Measurements from ENCODE around the gene PPP2R1B. TPM values are rescaled to one million over a fixed set of nuclear protein-coding genes. Genes with fewer than 3 reads are reported as not detected.

Gene PPP2R1B
- polyA plus RNA-seq, 1 experiment: 20.7 TPM

GRCh38 chr11:111811445-111811844 is 45.3 kb upstream of the PPP2R1B start:
- no peak for DNase-seq (ENCODE audit: low read depth)
- TF ChIP-seq CTCF (IDR thresholded peaks at IDR 0.05; ENCODE audit: insufficient read depth, low read depth, low read length): no peak
- Histone ChIP-seq H3K4me3 (ENCODE audit: low read depth, low read length) (no peak overlapping the region), H3K36me3 (ENCODE audit: control insufficient read depth, insufficient read depth, low read length) (peaks cover 4% of the 10 kb centered on the region), H3K27me3 (ENCODE audit: control insufficient read depth, insufficient read depth, low read length) (no peaks in the 10 kb centered on the region)
- ChIA-PET CTCF (no interaction called here), POLR2A (no interaction called here)

GRCh38 chr11:111808834-111809233 is 42.6 kb upstream of the PPP2R1B start:
- Histone ChIP-seq H3K4me3 (ENCODE audit: low read depth, low read length) (no peak overlapping the region), H3K36me3 (ENCODE audit: control insufficient read depth, insufficient read depth, low read length) (peaks cover 6% of the 10 kb centered on the region), H3K27me3 (ENCODE audit: control insufficient read depth, insufficient read depth, low read length) (no peaks in the 10 kb centered on the region)
- DNase-seq (ENCODE audit: low read depth): no peak
- no peak for TF ChIP-seq CTCF (IDR thresholded peaks at IDR 0.05; ENCODE audit: insufficient read depth, low read depth, low read length)
- ChIA-PET POLR2A (no interaction called here), CTCF (interaction anchor here (0.8 to 1.4 kb wide), 2 partner anchors 17 to 27 kb away, joined by 3 read pairs; no protein-coding TSS in a partner anchor)

- peaks cover 6% of the 10 kb centered on the region for H3K36me3 ChIP-seq (ENCODE audit: control insufficient read depth, insufficient read depth, low read length)
- DNase-seq (ENCODE audit: low read depth): no peak
- no peak for TF ChIP-seq CTCF (IDR thresholded peaks at IDR 0.05; ENCODE audit: insufficient read depth, low read depth, low read length)
- H3K4me3 ChIP-seq (ENCODE audit: low read depth, low read length): no peak overlapping the region
- POLR2A ChIA-PET: no interaction called here
- H3K27me3 ChIP-seq (ENCODE audit: control insufficient read depth, insufficient read depth, low read length): no peaks in the 10 kb centered on the region
- CTCF ChIA-PET: interaction anchor here (0.8 to 2.2 kb wide), 2 partner anchors 11 to 28 kb away, joined by 3 to 9 read pairs; no protein-coding TSS in a partner anchor
Measured at GRCh38 chr11:111808063-111808588, 41.9 kb upstream of the PPP2R1B start.

GRCh38 chr11:111807076-111807475 is 40.9 kb upstream of the PPP2R1B start:
- Histone ChIP-seq H3K27me3 (ENCODE audit: control insufficient read depth, insufficient read depth, low read length) (no peaks in the 10 kb centered on the region), H3K4me3 (ENCODE audit: low read depth, low read length) (no peak overlapping the region), H3K36me3 (ENCODE audit: control insufficient read depth, insufficient read depth, low read length) (peaks cover 6% of the 10 kb centered on the region)
- ChIA-PET POLR2A (no interaction called here), CTCF (interaction anchor here (1.4 to 2.2 kb wide), 2 partner anchors 10 to 35 kb away, joined by 5 to 9 read pairs; no protein-coding TSS in a partner anchor)
- DNase-seq (ENCODE audit: low read depth): no peak
- TF ChIP-seq CTCF (IDR thresholded peaks at IDR 0.05; ENCODE audit: insufficient read depth, low read depth, low read length): no peak

GRCh38 chr11:111801135-111801534 is 34.9 kb upstream of the PPP2R1B start:
- Histone ChIP-seq H3K36me3 (ENCODE audit: control insufficient read depth, insufficient read depth, low read length) (0 out of 2 replicates have a peak, but pooled peaks cover 1% of the 10 kb centered on the region), H3K27me3 (ENCODE audit: control insufficient read depth, insufficient read depth, low read length) (no peaks in the 10 kb centered on the region), H3K4me3 (ENCODE audit: low read depth, low read length) (no peak overlapping the region)
- CTCF ChIA-PET: no interaction called here
- no peak for DNase-seq (ENCODE audit: low read depth)
- POLR2A ChIA-PET: no interaction called here
- no peak for TF ChIP-seq CTCF (IDR thresholded peaks at IDR 0.05; ENCODE audit: insufficient read depth, low read depth, low read length)

Measured in BJ (cell line).